Stimulated activated CD8-positive, alpha-beta memory T cell treated with anti-CD3 and anti-CD28 coated beads, Interleukin-12 subunit alpha, Interleukin-12 subunit beta, amount 100 ng/mL, for 24 hours (primary cell): ENCODE measurements around the gene CST2.
"Not testable (repeated sequence)": the region's sequence is repeated elsewhere in the genome, so short reads cannot be mapped to it uniquely, and the experiment has no call there.

Experiments
- DNase-seq: peaks from one replicate; pipeline ENCODE4 v3.0.0-alpha.2; 2020; ENCODE audit errors: extremely low read depth

CST2 gene

DNA sequence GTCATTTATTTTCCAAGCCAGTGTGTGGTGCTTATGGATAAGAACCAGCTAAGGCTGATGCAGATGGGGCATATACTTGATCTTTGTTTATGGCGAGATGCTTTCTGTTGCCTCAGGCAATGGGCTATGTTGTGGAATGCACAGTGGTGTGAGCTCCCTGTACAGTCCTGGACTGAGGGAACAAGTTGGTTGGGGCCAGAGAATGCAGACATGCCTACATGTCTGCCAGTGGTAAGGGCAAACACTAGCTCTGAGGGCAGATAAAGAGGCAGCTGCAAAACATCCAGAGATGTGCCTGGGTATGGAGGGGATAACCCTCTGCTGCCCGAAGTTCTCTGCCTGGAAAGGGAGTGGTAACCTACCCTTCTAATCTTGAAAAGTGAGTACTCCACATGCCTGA is 16.2 kb downstream of the CST2 start:
- not testable (repeated sequence) for DNase-seq

DNA sequence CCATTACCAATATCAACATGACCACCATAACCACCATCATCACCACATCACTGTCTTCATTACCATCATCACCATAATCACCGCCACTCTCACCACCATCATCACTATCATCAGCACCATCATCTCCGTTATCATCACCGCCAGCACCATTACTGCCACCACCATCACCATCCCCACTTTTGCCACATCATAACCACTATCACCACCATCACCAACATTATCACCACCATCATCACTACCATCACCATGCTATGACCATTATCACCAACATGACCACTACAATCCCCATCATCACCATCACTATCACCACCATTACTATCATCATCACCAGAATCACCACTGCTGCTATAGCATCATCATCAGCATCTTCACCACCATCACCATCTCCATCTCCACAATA is 25.7 kb downstream of the CST2 start:
- no peak for DNase-seq

- not testable (repeated sequence) for DNase-seq
These were observed 27.2 kb downstream of the CST2 start for GRCh38 chr20:23799216-23799847.

DNA sequence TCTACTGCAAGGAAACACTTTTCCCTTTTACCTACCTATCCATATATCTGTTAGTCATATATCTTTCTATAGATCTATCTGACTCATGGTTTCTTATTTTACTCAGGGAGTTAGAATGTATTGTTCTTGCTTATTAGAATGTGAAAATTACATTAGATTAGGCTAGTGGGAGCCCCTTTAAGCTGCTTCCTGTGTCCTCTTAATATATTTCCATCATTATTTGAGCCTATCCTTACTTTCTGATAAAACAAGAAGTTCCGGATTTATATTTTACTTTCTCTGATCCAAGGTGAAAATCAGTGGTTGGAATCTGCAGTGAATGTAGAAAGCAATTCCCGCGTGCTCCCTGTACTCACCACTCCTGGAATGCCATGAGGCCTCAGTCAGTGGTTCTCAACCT is 31.0 kb downstream of the CST2 start:
- no peak for DNase-seq

DNA sequence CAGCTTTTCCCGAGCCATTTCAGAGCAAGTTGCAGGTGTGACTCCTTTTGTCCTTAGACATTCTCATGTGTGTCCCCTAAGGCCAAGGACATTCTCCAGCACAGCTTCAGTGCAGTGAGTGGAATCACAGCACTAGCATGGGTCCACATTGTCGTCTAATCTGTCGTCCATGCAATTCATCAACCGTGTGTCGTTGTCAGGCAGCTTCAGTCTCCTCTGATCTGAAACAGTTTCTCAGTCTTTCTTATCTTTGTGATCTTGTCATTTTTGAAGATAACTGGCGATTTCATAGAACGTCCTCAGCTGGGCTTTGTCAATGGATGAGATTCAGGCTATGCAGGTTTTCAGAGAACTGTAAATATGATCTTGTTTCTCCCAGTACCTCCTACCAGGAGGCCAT is 31.7 kb downstream of the CST2 start:
- DNase-seq = no peak

DNA sequence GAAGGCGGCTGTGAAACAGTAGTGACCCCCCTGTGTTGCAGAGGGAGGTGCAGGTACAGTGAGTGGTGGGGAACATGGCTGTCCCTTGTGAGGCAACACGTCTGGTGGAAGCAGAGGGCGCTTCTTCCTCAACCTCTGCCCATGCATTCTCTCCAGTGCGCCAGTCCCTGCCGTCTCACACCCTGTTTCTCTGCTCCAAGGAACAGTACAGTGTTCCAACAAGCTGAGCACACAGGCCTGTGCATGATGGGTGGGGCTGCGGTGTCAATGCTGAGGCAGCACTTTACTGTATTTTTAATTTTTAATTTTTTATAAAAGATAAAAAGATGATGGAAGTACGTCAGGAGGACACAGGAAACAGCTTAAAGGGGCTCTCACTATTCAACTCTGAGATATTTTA is 32.5 kb downstream of the CST2 start:
- DNase-seq = no peak

GRCh38 chr20:23783447-23783846 is 43.1 kb downstream of the CST2 start:
- no peak for DNase-seq

GRCh38 chr20:23782366-23782983 is 44.1 kb downstream of the CST2 start:
- no peak for DNase-seq

- not testable (repeated sequence) for DNase-seq
These were observed 47.9 kb downstream of the CST2 start for GRCh38 chr20:23778676-23779075.

GRCh38 chr20:23777380-23777779 is 49.1 kb downstream of the CST2 start:
- DNase-seq = not testable (repeated sequence)

- no peak for DNase-seq
These were observed 50.3 kb downstream of the CST2 start for GRCh38 chr20:23776067-23776771.

- DNase-seq = no peak
These were observed 52.4 kb downstream of the CST2 start for GRCh38 chr20:23774081-23774480.
